ENCODE data around the gene LBH.

The LBH gene

DNA sequence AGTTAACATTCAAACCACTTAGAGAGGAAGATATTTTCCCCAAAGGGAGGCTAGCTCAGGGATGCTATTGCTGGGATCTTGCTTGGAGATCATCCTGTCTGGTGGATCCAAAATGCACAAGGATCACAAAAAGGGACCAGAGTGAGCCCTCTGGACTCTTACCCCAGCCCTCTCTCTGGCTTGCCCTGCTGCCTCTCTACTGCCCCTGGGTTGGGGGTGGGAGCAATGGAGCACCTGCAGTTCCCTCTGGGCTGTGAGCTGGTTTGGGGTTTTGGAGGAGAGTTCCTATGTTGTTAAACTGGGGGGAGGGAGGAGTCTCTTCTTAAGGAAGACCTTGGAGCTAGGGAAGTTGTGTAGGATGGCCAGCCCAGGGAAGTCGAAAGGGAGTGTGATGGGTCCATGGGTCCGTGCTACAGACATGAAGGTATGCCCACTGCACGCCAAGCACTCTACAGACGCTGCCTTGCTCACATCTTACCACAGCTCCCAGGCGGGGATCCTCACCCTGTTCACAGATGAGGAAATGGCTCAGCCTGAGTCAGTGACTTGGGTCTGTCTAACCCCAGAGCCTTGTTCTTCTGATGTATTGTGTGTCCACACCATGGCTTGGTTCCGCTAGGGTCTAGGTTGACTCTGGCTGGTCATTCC, 3.8 kb downstream of the LBH start:
- DNase-seq (ENCODE audit: low read depth in 3 of 3): peak in 2 of 3 experiments; percentile 47 to 71

DNA sequence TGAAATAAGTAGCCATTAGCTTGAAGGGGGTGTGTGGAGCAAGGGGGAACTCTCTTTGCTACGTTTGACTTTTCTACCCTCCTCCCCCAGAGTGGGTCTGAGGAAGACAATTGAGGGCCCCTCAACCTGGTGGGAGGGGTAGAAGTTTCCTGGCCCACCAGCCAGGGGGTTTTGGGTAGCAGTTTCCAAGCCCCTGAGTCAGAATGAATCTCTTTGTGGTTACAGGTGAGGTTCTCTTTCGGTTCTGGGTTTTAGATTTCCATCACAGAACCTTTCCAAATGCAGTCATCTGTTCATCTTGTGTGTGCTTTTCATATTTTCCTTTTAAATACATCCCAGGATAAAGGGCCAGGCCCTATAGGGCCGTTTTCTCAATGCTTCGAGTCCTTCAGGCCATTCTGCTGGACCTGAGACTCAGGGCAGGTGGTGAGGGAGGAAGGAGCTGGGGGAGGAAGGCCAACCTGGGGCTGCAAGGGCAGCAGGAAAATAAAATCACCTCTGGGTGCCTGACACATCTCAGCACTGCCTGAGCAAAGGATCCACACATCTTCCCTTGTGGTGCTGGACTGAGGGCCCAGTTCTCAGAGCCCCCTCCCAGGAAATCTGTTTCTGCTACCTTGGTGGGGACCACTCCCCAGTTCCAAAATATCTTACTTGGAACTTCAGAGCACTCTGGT, 4.7 kb downstream of the LBH start:
- peak in 1 of 3 experiments; percentile 44 for DNase-seq (ENCODE audit: low read depth in 3 of 3)

DNA sequence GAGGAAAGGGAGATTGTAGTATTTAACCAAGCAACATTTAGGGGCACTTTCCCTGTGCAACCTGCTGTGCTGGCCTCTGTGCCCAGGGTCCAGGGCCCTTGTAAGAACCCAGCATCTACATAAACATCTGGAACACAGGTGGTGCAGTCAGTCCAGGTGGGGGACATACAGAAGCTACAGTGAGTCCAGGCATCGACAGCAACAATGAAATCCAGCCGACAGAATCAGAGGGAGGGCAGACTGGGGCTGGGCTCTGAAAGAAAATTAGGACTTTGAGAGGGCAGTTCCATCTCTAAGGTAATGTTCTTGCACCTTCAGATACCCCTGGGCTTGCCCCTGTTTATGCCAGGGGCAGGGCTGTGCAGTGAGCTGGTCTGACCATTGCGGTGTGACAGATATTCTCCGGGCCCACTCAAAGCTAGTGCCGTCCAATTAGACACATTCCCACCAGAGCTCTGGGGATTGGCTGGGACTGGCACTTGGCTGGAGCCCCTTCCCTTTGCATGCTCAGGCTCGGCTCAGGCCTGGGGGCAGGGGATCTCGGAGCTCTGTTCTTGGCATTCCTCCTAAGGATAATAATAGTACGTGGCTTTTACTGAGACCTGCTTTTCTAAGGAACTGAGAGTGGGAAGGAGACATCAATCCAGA, 5.4 kb downstream of the LBH start:
- no peak for DNase-seq (ENCODE audit: low read depth in 3 of 3)

DNA sequence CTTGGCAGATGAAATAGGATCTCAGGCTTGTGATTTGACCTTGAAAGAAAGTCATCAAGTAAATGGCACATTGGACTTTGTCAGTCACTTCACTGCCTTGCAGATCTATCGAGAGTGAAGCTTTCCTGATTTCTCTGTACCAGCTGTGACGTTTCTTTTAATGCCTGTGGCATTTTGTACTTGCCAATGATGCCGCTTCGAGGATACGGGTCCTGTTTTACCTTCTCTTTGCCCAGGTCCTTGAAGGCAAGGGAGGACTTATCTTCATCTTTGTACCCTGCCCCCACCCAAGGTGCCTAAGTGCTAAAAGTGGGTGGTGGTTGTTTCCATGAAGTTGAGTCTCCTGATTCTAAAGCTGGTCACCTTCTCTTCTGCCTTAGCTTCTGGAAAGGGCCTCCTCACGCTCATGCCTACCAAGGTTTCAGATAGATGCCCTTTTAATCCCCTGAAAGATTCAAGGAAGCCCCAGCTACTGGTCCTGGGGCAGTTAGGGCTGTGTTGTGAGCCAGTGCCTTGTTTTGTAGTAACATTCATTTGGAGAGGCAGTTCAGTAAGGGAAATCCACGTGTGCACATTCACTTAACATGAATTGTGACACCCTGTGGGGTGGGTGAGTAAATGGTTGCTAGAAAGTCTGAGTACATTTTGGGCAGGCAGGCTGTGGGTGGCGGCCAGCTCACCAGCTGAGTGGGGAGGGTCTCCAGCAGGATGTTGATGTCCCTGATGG, 6.1 kb downstream of the LBH start:
- no peak for DNase-seq (ENCODE audit: low read depth in 3 of 3)

DNA sequence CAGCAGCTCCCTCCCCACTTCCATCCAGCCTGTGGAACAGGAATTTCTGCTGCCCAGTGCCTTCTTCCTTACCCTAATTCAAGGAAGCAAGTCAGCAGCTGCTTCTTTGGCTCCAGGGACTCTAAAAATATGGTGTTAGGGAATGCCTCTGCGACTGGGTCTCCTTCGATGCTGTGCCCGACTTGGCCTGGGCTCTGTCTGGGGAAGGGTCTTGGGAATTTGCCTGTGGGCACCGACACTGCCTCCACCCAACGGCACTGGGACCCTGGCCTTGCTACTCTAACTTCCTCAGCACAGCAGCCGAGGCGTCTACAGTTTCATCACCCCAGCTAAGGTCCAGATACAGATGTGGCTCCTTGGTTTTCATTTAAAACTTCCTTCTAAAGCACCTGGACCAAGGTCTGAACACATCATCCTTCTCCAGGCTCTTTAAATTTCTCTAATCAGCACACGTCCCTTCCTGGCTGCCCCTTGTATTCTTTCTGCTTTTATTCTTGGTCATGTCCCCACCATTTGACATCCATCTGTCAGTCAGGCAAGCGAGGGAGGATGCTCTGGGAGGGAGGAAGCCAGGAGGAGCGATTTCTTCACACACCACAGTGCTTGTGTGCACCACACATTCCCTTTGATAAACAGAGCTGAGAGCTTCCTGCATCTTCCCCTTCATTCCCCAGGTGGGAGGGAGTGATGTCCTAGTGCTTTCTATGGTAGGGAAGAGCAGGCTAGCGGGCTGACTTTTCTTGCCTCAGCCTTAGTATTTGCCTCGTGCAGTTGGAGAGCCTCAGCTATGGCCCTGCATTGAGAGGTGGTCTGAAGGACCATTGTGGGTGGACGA, 6.8 kb downstream of the LBH start:
- no peak for DNase-seq (ENCODE audit: low read depth in 3 of 3)

DNA sequence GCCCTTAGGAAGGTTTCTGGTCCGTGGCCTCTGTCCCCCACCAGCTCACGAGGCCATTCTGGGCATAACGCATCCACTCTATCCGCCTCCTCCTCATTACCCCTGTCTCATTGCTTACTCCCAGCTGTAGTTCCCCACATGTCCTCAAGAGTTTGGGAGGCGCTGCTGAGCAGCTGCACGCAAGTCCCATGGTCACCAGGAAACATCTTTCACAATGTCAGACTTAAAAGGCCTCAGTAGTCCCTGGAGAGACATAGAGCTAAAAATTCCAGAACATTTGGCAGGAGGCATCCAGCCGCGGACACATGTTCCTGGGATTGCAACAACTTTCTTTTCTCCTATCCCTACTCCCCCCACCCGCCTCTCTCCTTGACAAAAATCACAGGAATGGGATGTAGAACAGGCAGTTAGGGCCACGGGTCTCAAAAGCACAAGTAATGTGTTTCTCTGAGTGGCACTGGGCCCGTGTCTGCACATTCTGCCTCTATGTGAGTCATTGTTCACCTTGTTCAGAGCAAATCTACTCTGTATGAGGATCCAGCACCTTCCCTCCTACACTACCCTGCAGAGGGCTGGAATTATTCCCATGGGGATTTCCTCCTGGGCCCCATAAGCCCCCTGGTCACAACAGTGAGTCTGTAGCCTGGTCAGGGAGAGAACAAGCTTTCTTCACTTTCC, 8.1 kb downstream of the LBH start:
- DNase-seq (ENCODE audit: low read depth in 3 of 3): peak in 1 of 3 experiments; percentile 73

DNA sequence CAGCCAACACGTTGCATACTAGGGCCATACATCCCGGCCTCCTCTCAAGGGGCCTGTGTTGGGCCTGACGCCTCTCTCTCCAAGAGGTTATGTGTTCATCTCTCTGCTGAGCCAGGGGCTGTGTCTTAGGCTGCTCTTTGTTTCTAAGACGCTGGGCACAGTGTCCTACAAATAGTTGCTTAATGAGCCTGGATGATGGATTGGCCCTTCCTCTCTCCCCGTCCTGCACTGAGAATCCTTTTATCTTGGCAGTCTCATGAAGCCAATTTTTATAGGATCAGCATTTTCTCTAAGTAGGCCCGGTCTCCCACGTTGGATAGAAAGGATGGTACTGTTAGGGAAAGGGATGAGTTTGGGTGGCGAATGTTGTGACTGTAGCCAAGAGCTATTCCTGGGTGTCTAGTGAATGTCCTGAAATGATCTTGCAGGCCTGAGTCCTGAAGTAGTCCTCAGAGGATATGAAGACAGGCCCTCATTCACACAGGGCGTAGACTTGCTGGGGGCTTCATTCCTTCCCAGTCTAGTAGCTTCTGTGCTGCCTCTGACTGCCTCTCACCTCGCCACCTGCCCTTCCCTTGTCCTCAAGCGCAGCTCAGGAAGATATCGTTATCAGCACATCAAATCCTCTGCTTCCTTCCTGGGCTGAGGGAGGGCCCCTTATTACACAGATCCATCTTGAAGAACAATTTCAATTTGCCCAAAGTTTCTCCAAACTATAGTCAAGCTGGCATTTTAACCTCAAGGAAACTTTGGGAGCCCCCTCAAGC, 8.8 kb downstream of the LBH start:
- no peak for DNase-seq (ENCODE audit: low read depth in 3 of 3)

DNA sequence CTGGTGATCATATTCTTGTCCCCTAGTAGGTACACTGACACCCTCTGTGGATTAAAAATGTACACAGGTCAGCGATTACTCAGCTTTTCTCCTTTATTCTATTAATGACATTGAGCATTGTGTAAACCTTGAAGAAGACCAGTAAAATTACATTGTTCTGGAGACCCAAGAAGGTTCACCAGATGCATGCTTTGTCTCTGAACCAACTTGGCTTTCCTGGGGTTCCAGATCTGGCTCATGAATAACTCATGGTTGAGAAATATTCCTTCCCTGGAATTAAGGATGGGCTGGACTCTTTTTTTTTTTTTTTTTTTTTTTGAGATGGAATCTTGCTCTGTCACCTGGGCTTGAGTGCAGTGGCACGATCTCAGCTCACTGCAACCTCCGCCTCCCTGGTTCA, 11.9 kb downstream of the LBH start:
- DNase-seq (ENCODE audit: low read depth in 3 of 3): no peak

DNA sequence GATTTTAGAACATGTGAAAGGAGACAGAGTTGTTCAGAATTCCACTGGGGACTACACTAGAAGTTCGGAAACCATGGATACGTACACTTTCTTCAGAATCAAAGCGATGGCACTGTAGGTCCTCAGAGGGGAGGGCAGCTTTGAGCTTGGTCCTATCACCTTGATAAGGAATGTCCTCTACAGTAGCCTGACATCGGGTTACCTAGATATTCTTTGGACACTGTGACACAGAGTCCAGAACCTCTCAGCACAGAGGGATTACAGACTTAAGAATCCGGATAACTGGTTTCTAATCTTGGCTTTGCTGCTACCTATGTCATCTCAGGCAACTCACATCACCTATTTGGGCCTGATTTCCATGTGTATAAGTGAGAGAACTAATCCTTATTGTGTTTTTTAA, 14.0 kb downstream of the LBH start:
- DNase-seq (ENCODE audit: low read depth in 3 of 3): no peak

DNA sequence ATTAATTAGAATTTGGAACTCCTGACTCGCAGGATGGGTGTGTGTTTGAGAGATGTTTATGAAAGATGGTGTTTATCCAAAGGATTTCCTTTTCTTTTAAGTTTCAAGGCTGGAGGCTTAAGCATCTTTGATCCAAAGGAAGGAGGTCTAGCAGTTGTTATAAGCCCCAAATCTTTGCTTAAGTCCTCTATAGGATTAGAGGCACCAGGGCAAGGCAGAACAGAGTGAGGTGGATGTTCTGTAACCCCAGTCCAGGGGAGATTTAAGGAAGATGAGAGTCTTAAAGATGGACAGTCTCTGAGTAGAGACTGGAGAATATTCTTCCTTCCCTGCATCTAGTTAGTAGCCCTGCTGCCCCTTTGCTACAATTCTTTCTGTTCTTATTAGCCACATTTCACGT, 17.5 kb downstream of the LBH start:
- DNase-seq (ENCODE audit: low read depth in 3 of 3): no peak

DNA sequence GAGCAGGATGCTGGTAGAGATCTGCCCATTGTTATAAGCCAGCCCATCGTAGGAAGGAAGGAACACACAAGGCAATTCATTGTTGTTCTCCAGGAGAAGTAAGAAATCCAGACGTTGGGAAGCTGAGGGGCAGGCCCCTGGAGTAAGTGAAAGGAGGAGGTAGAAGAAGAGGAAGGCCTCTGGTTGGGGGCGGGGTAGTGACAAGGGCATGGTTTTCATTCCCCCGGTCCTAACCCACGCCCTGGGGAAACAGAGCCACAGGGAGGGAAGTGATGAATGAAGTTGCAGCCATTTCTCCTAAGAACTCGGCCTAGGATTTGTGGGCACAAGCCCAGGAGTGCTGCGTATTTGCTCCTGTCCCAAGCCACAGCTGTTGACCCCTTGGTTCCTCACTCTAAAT, 18.0 kb downstream of the LBH start:
- no peak for DNase-seq (ENCODE audit: low read depth in 3 of 3)

DNA sequence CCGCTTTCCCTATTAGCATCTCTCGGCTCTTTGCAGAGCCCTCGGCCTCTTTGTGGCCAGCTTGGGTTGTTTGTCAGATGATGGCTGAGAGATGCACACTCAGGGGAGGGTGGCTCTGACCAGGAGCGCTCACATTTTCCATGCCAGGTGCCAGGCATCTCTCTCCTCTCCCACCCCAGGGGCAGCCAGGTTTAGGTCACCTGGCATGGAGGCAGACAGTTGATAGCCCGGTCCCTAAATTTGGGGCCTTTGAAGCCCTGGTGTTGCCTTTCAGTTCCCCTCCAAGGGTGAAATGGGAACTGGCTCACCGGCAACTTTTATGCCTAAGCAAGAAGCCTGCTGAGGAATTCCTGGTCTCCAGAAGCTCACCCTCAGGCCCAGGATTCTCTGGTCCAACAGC, 19.1 kb downstream of the LBH start:
- no peak for DNase-seq (ENCODE audit: low read depth in 3 of 3)

DNA sequence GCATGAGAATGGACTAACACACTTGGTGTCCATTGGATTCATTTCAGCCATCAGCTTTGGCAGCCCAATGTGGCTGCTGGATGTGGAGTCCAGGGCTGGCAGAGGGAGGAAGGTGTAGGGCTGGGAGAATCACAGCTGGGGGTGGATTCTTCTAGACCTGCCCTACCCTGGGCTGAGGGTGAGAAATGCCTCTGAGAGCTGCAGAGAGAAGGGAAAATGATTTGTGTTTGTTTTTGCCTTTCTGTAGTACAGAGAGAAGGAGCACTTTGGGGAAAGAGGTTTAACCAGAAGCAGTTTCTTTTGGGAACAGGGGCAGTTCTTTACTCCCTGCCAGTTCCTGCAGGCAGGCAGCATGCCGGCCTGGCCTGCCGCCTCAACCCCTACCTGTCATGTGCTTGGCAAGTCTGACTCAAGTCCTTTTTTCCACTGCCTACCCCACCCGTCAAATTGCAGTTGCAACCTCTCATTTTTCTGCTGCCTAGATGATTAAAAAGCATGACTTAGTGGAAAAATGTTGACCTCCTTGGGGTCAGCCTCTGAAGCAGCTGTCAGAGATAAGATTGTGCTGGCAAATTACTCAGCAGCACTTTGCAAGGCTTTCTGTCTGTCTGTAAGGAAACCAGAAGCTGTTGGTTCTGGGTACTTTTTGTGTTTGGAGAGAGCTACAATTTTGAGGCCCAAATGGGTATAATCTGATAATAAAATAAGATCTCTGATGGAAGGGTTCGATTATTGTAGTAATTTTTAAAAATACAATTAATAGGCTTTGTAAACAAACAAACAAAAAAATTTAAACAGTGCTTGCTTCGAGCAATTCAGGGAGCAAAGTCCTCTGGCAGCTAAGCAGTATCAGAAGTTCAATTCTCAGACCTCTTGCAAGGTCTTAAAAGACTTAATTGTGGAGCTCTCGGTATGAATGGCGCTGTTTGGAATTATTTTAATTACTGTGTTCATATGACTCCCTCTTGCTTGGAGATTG, 21.7 kb downstream of the LBH start:
- DNase-seq (ENCODE audit: low read depth in 3 of 3): peak; percentile 45 to 67 (median 66)

DNA sequence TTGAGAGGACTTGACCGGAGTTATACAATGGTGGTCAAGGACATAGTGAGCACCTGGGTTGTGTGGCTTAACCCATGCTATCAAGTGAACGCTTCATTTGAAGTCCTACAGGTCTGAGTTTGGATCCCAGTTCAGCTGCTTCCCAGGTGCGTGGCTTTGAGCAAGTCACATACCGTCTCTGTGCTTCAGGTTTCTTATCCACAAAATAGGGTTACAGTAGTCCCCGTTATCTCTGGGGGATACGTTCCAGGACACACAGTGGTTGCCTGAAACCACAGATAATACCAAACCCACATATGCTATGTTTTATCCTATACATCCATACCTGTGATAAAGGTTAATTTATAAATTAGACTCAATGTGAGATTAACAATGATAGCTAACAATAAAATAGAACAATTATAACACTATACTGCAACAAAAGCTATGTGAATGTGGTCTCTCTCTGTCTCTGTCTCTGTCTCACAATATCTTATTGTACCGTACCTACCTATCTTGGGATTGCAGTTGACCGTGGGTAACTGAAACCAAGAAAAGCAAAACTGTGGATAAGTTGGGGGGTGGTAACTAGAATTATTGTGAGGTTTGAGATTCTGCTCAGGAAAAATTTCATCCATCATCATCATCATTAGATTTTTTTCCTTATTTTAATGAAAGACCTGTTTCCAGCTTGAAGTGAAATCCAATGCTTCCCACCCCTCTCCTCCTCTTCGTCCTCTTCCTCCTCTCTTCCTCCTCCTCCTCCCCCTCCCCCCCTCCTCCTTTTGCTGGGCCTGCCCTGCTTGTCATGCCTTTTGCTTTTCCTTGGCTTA, 22.7 kb downstream of the LBH start:
- DNase-seq (ENCODE audit: low read depth in 3 of 3): no peak

DNA sequence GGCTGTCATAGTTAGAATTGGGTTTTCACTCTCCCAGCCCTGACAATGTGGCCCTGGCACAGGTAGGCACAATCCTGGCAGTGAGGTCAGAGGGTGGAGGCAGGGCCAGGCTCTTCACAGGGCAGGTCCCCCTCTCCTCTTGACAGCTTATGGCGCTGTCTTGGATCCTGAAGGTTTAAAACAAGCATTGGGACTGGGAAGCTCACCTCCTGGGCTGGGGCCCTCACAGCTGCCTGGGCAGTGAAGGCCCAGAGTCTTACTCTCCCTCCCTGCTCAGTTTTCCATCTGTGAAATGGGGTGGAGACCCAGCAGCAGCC, 23.3 kb downstream of the LBH start:
- DNase-seq (ENCODE audit: low read depth in 3 of 3): no peak

DNA sequence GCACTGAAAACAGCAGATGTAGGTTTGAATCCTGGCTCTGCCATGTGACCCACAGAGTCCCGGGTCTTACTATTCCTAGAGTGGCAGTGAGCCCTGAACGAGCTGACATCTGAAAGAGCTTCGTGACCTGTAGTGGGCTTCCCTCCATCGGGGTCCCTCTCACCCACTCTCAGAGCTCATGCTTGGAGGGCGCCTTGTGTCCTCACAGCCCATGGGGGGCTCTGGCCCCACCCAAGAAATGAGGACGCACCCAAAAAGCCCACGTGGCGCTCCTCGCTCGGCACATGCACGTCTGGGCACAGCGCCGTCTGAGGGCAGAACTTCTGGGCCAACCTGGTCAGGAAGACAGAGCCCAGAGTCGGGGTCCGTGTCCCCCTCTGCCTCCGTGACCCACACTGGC, 23.7 kb downstream of the LBH start:
- no peak for DNase-seq (ENCODE audit: low read depth in 3 of 3)

DNA sequence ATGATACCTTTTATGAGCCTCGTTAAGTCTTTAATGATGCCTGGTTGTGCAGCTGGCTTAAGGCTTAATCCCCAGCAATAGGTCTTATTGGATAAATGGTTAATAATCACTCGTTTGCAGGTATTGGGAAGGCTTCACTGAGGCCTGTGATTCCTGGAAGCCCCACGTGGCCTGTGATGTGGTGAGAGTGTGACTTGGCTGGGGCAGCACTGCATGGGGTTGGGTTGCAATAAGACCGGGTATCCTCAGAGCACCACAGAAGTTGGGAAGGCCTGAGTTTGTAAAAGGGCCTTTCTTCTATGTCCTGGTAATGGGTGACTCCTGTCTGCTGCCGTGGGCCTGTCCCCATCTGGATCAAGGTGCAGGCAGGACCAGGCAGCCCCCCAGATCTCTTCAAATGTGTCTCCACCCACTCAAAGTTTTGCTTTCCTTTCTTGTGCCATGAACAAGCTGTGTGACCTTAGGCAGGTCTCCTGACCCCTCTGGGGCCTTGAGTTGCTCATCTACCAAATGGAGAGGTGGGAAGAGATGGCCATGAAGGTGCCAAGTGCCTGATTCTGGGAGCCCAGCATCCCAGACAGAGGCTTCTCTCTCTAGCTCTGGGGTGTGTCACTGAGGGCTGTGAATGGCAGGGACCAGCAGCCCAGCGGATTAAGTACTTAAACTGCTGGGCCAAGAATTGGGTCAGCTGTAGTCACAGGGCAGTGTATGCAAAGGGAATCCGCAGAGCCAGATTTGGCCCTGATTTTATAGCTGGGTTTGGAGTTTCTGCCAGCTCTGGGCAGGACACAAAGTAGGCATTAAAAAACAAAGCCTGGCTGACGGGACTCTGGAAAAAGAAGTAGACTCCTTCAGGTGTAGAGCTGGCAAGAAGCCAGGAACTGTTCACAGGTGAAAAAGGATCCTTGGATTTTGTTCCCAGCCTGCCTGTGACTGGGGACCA, 24.4 kb downstream of the LBH start:
- no peak for DNase-seq (ENCODE audit: low read depth in 3 of 3)
